GM21360 (cell line): ENCODE data around the gene COL11A1.
"Not testable (repeated sequence)": the region's sequence is repeated elsewhere in the genome, so short reads cannot be mapped to it uniquely, and the experiment has no call there.

Source experiments
- ATAC-seq: cut with Tn5 transposase; IDR thresholded peaks from one replicate; pipeline ENCODE4 v1.9.1; 2021; ENCODE audit warnings: mild to moderate bottlenecking, moderate library complexity; ENCODE audit not compliant: unreplicated experiment

COL11A1 gene

DNA sequence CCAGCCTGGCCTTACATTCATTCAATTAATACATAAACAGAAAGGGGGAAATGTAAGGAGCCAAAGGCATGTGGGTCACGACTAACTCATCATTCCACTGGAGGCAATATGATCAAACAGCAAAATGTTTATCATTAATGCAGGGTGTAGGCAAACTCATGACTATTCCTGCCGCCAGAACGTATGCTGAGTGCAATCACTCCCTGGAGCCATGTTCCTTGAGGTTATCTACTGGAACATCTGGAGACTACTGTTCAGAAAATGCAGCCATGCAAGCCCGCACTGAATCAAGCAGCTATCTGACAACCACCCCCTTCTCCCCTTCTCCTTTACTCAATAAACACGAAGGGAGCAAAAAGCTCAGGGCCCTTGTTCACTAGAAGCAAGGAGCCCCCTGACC lies 267.6 kb downstream of the COL11A1 start:
- ATAC-seq = no peak

DNA sequence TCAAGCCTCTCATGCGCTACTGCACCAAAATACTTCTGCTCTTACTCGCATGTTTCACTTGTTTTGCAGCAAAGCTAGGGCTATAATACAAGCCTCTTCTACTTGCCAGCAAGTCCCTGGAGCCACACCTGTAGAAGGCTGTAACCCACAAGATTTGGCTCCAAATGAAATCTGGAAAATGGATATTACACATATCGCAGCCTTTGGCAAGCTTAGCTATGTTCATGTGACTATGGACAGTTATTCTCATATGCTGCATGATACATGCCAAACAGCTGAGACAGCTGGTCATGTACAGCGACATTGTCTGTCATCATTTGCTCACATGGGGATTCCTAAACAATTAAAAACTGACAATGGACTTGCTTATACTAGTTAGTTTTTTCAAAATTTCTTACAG lies 270.3 kb downstream of the COL11A1 start:
- no peak for ATAC-seq

DNA sequence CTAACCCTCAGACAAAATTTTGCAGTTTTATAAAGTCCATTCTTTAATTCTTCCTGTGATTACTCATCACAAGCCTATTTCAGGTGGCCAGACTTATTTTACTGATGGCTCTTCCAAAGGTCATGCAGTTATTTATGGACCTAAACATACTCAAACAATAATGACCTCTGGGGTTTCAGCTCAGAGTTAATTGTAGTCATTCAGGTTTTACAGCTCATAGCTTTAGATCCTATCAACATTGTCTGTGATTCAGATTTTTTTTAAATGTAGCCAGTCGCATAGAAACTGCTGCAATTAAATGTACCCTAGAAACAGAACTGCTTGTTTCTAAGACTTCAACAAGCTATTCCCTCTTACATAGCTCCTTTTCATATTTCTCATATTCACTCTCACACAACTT lies 270.8 kb downstream of the COL11A1 start:
- no peak for ATAC-seq

DNA sequence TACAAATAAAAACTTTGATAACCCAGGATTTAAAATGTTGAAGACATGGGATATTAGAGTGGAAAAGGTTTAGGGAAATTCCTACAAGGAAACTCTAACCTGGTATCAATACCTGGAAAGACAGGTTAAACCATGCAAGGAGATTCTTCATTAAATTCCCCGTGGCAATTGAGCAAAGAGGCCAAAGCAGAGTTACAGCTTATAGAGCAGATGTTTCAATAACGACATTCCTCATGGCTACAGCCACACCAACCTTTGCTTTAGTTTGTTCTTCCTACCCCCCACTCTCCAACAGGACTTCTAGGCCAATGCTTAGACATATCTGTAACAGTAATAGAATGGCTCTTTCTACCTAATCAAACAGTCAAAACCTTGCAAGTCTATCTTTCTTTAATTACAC lies 271.3 kb downstream of the COL11A1 start:
- no peak for ATAC-seq

DNA sequence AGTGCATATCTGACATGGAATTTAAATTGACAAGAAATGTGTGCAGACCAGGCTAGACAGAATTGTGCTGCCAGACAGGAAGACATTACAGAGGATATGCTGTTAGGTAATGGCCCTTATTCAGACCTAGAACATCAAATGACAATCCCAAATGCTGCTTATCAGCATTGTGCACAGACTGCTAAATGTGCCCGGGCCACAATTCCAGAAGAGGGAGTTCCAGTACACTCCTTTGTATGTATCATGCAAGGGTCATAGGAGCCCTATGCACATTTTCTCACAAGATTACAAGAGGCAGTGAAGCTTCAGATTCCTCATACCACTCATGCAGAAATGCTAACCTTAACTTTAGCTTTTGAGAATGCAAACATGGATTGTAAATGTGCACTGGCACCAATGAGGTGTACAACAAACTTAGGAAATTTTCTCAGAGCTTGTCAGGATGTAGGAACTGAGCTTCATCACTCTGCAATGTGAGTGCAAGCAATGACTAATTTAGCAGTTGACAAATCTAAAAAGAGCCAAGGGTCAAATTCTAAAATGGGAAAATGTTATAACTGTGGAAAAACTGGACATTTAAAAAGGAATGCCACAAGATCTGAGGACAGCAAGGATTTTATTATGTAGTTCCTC lies 273.5 kb downstream of the COL11A1 start:
- ATAC-seq = no peak

DNA sequence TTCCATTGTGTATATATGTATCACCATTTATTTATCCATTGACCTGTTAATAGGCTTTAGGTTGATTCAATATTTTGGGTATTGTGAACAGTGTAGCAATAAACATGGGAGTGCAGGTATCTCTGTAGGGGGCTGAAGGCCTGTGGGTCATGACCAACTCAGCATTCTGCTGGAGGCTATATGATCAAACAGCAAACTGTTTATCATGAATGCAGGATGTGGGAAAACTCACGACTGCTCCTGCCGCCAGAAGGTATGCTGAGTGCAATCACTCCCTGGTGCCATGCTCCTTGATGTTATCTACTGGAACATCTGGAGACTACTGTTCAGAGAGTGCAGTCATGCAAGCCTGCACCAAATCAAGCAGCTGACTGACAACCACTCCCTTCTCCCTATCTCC lies 275.2 kb downstream of the COL11A1 start:
- no peak for ATAC-seq

DNA sequence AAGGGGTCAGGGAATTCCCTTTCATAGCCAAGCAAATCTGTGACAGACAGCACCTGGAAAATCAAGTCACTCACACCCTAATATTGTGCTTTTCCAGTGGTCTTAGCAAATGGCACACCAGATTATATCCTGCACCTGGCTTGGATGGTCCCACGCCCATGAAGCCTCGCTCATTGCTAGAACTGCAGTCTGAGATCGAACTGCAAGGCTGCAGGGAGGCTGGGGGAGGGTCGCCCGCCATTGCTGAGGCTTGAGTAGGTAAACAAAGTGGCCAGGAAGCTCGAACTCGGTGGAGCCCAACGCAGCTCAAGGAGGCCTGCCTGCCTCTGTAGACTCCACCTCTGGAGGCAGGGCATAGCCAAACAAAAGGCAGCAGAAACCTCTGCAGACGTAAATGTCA lies 281.6 kb downstream of the COL11A1 start:
- not testable (repeated sequence) for ATAC-seq
